ENCODE data around the gene MAPRE2.

DNA sequence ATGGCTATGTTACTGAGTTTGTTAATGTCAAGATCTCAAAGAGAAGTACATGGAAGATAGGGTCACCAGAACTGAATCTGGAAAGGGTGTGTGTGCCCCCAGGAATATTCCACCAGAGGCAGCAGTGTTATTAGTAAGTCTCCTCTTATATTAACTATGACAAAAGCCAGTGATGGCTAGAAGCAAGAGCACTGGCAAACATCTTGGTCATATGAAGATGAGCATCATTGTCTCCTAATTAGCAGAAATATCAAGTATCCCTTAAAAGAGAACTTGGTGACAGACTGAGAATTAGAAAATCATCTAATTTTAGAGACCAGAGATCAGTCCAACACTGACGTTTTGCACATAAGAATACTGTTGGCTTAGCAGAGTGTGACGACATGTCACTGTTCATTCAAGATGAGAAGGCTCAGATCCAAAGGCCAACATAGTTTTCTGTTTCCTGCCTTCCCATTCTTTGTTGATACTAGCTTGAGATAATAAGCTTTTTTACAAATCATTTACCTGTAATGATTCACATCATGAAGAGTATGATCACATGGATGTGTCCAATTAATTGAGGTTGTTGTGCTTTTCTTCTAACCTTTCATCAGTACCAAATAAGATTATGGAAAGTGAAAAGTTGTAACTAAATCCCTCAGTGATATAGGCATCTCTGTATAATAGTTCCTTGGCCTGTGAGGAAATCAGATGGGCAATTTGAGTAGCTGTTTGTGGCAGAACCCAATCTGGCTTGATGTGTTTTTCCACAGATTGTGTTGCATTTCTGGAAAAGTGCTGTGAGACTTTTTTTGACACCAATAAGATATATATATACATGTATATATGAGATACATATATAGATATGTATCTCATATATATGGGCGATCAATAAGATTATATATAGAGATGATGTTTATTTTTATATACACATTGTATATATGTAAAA is 44.5 kb downstream of the MAPRE2 start:
- no peak for TF ChIP-seq TAF1 (IDR thresholded peaks at IDR 0.05; ENCODE audit: low read depth)
- no peak for TF ChIP-seq CREB1 (IDR thresholded peaks at IDR 0.05; ENCODE audit: low read depth)
- TF ChIP-seq NFIC (IDR thresholded peaks at IDR 0.05) = no peak
- TF ChIP-seq EP300 (IDR thresholded peaks at IDR 0.05; ENCODE audit: borderline replicate concordance) = no peak
- TF ChIP-seq TEAD4 (IDR thresholded peaks at IDR 0.05) = no peak
- TF ChIP-seq YY1 (IDR thresholded peaks at IDR 0.05; ENCODE audit: low read depth) = no peak
- no peak for TF ChIP-seq CEBPB (IDR thresholded peaks at IDR 0.05)
- TF ChIP-seq ZBTB7A (IDR thresholded peaks at IDR 0.05; ENCODE audit: low read depth) = no peak
- TF ChIP-seq, protein P1, sequence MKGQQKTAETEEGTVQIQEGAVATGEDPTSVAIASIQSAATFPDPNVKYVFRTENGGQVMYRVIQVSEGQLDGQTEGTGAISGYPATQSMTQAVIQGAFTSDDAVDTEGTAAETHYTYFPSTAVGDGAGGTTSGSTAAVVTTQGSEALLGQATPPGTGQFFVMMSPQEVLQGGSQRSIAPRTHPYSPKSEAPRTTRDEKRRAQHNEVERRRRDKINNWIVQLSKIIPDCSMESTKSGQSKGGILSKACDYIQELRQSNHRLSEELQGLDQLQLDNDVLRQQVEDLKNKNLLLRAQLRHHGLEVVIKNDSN (IDR thresholded peaks at IDR 0.05) = no peak
